Activated effector memory CD4-positive, alpha-beta T cell treated with anti-CD3 and anti-CD28 coated beads, Interleukin-2, amount 50 U/mL, for 16 hours (primary cell): ENCODE data around the gene SOST.

Experiments used
- DNase-seq: peaks from one replicate; pipeline ENCODE4 v3.0.0-alpha.2; 2020

SOST gene

DNA sequence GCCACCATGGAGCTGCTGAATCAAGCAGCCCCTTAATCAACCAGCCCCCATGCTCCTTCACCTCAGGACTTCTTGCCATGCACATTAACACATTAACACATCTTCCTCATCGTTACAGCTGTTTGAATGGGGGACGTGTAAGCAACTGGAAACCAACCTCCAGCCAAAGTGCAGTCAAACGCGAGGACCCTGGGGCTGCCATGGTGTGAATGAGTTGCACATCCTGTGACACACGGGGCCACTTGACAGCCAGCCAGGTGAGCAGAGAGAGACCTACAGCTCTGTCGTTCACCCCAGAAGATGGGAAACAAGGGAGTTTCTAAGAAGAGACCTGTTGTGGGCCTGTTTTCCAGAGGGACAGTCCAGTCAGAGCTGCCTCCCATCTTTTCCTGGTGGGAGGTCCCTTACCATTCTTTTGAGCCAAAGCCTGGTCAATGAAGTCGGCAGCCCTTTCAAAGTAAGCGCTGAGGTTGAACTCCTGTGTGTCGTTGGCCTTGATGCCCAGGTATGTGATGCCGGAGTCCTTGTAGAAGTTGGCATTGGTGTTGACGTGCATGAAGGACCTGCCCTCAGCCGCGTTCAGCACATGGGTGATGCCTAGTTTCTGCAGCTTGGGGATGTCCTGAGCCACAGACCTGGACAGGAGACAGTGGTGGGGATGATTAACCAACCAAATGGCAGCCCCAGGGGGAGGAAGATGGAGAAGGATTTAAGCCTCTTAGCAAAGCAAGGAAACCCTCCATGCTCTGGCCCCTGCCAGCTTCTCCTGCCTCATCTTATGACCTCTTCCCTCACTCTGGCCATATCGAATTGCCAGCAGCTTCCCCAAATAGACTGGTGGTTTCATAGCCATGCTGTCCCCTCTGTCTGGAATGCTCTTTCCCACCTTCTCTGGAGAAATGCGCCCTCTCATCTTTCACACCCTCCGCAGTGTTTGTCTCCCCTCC, 16.0 kb upstream of the SOST start:
- no peak for DNase-seq

DNA sequence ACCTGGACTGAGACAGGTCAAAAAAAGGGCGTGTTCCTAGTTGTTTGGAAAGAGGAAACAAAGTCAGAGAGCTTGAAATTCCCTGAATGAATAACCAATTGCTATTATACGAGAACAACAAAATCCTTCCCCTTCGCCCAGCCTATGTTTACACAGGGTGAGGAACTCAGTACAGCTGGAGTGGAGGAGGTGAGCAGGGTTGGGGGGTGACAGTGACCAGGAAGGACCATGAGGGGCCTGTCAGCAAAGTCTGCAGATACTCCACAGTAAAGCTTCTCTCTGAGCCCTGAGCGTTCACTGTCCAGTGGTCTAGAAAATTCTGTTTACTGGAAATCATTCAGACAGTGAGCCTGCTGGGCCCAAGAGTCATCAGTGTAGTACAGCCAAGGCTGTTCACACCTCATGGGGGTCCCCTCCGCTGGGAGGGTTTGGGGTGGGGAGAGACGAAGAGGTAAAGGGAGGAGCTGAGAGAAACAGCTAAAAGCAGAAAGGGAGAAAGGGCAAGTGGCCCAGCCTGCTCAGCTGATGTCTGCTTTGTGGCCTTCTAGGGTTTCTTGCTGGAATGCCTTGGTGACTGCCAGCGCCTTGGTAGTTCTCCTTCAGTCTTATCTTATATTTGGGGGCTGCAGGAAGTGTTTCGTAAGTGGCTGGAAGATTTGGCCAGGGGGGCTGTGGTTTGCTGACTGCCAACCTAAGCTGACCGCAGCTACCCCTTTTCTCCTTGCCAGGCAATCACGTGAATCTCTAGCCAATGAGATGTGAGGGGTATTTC, 14.5 kb upstream of the SOST start:
- no peak for DNase-seq

DNA sequence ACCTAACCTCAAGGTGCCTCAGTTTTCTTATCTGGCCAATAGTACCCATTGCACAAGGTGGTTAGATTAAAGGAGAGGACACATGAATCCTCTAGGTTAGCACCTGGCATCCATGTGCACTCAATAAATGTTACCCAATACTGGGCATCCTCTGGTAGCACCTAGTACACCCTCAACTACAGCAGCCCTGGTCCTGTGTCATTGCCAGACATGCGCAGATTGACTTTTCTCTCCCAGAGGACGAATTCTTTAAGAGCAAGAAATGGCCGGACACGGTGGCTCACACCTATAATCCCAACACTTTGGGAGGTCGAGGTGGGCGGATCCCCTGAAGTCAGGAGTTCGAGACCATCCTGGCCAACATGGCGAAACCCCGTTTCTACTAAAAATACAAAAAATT, 12.9 kb upstream of the SOST start:
- no peak for DNase-seq

DNA sequence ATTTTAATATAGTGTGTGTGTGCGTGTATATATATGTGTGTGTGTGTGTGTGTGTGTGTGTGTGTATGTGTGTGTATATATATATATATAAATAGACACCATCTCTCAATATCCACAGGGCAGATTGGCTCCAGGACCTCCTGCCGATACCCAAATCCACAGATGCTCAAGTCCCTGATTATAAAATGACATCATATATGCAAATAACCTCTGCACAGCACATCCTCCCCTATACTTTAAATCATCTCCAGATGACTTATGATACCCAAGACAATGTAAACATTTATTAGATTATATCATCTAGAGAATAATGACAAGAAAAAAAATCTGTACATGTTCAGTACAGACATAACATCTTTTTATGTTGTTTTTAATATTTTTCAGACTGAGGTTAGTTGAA, 12.4 kb upstream of the SOST start:
- no peak for DNase-seq

- no peak for DNase-seq
Observed at GRCh38 chr17:43769859-43770258, 11.3 kb upstream of the SOST start.

- no peak for DNase-seq
Observed at GRCh38 chr17:43769426-43769825, 10.8 kb upstream of the SOST start.

- no peak for DNase-seq
Observed at GRCh38 chr17:43768943-43769342, 10.4 kb upstream of the SOST start.

GRCh38 chr17:43768382-43768781, 9.8 kb upstream of the SOST start:
- no peak for DNase-seq

DNA sequence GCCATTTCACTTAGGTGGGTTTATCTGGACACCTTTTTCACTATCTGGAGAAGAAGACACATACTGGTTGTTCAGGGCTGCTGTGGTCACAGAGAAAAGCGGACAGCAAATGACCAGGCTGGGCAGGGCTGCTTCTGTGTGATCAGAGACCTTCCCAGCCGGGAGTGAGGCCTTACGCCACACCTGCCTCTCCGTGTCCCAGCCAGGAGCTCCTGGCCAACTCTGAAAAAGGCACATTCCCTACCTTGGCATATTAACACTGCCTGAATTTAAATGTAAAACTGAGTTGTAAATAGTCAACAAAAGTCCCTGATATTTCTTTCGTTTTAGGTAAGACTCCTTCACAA, 9.1 kb upstream of the SOST start:
- no peak for DNase-seq

DNA sequence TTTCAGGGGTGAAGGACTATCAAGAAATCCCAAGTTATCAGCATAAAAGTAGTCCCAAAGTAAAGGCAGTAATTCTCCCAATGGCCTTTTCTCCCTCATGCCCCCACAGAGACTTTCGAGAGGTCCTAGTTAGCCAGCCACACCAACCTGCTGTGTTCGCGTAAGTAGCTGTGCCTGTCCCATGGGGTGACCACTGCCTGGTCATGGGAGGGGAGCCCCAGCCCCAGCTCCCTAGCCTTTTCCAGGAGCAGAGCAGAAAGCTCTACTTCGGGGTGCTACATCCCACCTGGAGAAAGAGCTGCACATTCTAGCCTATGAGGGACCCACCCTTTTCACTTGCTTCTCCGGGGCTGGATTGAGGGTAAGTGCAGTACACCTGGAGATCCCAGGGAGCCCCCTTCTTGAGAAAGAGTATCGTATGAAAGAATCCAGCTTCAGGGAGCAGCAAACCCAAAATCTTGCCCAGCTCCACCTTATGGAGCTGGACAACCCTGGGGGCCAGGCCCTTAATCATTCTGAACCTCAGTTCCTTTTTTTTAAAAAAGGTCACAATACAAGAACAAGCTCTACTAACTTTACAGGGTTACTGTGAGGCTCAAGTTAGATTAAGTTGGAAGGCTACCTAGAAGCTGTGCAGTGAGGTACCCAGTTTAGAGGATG, 8.6 kb upstream of the SOST start:
- no peak for DNase-seq

GRCh38 chr17:43766413-43767052, 7.9 kb upstream of the SOST start:
- DNase-seq, result peak; percentile 80

GRCh38 chr17:43760254-43760852, 1.8 kb upstream of the SOST start:
- DNase-seq, result peak; percentile 94

GRCh38 chr17:43759836-43760235, 1.2 kb upstream of the SOST start:
- no peak for DNase-seq

DNA sequence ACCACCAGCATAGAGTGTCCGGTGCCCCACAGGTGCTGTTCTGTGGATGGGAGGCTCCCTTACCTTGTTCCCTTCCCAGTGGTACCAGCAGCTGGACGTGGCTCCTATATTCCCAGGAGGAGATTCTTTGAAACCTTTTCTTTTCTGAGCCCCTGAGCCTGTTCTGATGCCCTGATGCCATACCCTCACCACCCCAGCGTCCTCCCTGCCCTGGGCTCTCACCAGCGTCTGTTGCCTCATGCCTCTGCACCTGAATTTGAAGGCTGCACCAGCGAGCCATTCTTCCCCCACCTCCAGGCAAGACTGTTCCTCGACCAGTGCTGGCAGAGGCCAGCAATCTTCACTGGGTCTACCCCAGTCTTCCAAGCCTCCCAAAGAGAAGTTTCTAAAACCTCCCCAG, 505 bp downstream of the SOST start:
- no peak for DNase-seq

DNA sequence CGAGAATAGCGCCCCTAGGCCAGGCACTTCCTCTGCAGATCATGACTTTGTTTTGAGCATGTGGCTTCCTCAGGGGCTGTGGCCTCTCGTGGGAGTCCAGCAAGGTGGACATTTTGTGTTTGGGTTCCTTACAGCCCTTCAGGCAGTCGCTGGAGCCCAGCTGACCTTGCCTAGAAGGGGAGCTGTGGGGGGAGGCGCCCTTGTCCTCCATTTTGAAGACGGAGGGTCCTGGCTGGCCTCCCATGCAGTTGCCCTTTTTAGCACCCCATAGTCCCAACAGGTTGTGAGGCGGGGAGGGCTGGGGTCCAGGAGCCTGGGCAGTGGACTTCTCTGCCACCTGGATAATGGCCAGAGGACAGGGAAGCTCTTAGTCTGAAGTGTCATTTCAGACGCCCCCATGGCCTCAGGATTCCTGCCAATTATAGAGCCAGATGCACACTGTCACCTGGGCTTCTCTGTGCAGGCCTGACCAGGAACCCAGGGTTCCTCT, 1.4 kb downstream of the SOST start:
- DNase-seq, result no peak

- DNase-seq, result no peak
Observed at GRCh38 chr17:43756201-43756600, 2.4 kb downstream of the SOST start.

DNA sequence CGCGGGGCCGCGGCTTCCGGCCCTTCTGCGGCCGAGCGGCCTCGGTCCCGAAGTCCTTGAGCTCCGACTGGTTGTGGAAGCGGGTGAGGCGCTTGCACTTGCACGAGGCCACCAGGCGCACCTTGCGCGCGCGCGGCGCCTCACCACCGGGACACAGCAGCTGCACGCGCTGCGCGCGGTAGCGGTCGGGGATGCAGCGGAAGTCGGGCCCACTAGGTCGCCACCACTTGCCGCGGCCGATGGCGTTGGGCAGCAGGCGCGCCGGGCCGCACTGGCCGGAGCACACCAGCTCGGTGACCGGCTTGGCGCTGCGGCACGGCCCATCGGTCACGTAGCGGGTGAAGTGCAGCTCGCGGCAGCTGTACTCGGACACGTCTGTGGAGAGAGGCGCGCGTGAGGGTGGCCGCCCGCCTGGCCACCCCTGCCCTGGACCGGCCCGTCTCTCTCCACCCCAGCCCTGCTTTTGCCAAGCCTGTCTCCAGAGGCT, 3.2 kb downstream of the SOST start:
- DNase-seq, result no peak

DNA sequence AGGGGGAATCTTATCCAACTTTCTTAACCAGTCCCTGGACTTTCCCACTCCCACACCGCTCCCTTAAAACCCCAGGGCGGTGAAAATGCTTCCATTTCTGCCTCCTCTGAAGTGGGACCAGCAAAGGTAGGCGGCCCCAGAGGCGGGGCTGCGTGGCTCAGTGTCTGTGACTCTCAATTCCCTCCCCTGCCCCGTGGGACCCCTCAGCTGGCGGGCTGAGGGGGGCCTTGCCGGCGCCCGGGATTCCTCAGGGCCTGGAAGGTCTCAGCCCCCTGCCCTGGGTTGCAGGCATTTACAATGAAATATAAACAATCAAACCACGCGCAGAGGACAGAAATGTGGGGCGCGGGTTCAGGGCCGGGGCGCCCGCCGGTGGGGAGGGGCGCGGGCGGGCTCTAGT, 3.6 kb downstream of the SOST start:
- DNase-seq, result no peak

- no peak for DNase-seq
Observed at GRCh38 chr17:43753493-43754129, 5.0 kb downstream of the SOST start.

DNA sequence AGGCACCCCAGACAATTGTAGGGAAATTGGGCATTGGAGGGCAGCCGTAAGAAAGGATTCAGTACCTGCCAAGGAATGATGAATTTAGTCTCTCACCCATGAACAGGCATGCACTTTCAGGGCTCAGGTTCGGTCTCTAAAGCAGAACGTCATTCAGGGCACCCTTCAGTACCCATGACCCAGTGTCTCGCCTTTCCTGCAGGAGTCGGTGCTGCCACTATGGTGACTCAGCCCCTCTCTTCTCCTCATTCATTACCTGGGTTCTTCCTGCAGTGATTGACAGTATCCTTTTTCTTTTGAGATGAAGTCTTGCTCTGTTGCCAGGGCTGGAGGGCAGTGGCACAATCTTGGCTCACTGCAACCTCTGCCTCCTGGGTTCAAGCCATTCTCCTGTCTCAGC, 8.4 kb downstream of the SOST start:
- no peak for DNase-seq

DNA sequence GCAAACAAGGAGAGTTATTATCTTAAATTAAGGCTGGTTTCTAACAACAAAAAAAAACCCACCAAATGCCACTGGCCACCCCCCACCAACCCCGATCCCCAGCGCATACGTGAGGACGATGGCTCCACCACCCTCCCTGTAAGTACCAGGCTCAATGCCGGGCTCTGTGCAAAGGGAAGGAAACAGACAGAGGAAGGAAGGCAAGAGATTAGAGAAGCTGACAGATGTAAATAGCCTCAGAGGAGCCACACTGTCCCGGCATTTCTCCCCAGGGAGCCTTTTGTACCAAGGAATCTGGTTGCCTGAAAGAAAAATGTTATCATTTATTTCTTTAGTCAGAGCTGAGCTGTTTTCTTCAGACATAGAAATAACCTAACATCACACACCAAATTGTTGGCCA, 13.1 kb downstream of the SOST start:
- DNase-seq, result no peak

DNA sequence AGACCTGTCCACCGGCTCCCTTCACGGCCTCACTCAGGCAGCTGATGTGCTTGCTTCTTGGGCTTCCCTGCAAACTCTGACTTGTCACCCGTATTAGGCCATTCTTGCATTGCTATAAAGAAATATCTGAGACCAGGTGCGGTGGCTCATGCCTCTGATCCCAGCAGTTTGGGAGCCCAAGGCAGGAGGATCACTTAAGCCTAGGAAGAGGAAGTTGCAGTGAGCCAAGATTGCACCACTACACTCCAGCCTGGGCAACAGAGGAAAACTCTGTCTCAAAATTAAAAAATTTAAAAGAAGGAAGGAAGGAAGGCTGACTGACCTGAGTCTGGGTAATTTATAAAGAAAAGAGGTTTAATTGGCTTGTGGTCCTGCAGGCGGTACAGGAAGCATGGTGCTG, 17.0 kb downstream of the SOST start:
- DNase-seq, result no peak
